HuH-7.5 (cell line): ENCODE data around the gene MED10.
"Not testable (repeated sequence)": the region's sequence is repeated elsewhere in the genome, so short reads cannot be mapped to it uniquely, and the experiment has no call there.

ENCODE experiments used
- DNase-seq: peaks from one replicate; pipeline ENCODE4 v3.0.0; 2011; ENCODE audit warnings: low spot score

MED10 gene

DNA sequence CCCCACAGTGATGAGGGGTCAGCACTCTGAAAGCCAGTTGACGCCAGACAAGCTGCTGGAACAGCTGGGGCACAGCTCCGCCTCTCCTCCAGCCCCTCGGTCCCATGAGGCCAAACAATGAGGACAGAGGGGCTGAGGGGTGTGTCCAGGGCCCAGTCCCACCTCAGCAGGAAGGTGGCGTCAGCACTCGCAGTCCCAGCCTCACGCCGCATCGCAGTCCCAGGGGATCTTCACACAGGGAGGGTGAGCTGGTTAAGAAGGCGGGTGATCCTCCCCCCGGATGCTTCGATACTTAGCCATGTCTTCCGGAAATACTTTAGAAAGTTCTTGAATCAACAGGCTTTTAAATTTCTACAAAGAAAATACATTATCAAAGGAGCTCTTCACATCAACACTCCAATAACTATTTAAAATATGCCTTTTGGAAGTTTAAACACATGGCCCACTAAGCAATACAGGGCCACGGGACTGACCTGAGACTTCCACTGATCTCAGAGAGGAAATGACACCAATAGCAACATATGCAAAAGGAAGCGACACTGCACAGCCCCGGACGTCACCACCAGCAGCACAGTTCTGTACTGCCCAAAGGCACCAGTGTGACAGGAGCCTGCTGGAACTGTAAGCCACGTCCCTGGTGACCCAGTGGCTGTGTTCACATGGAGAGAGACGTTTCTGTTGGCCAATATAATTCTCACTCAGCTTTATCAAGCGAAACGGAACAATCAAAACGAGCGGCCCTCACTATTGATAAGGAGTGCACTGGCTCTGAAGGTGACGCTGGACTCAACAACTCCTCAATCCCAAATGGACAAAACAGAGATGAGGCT is 5.9 kb downstream of the MED10 start:
- no peak for DNase-seq

GRCh38 chr5:6371079-6371810 is 7.1 kb downstream of the MED10 start:
- no peak for DNase-seq

- DNase-seq, result no peak
Observed at GRCh38 chr5:6370580-6370979, 7.8 kb downstream of the MED10 start.

DNA sequence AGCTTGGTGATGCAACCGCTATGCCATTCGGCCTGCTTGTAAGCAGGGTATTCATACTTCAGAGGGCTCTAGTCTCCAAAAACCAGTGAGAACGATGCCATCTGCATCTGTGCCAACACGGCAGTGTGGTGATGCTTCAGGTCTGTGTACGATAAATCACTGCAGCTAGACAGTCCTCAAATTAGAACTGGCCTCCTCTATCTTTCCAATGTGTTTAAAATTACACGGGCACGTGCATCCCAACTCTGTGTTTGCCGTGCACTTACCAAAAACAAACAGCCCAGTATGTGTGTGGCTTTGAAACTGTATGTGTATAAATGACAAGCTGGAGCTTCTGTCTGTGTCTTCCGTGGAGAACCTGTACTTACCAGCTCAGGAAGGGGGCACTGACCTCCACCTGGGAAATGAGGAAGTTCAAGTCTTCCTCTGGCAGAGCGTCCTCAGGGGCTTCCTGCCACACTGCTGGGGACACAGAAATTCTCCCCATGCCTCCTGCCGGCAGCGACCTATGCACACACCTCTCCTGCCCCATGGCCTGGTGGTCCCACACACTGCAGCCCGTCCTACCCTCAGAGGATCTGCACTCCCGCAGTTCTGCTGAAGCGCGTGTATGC is 12.3 kb downstream of the MED10 start:
- no peak for DNase-seq

- DNase-seq, result no peak
Observed at GRCh38 chr5:6365142-6365976, 13.0 kb downstream of the MED10 start.

DNA sequence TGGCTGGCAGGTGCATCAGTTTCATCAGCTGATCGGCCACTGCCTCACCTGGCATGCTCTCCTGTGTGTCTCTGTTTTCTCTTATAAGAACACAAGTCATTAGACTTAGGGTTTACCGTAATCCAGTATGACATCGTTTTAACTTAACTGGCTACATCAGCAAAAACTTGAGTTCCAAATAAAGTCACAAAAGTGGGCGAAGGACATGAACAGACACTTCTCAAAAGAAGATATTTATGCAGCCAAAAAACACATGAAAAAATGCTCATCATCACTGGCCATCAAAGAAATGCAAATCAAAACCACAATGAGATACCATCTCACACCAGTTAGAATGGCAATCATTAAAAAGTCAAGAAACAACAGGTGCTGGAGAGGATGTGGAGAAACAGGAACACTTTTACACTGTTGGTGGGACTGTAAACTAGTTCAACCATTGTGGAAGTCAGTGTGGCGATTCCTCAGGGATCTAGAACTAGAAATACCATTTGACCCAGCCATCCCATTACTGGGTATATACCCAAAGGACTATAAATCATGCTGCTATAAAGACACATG is 14.8 kb downstream of the MED10 start:
- not testable (repeated sequence) for DNase-seq

- no peak for DNase-seq
Observed at GRCh38 chr5:6362846-6363245, 15.5 kb downstream of the MED10 start.

DNA sequence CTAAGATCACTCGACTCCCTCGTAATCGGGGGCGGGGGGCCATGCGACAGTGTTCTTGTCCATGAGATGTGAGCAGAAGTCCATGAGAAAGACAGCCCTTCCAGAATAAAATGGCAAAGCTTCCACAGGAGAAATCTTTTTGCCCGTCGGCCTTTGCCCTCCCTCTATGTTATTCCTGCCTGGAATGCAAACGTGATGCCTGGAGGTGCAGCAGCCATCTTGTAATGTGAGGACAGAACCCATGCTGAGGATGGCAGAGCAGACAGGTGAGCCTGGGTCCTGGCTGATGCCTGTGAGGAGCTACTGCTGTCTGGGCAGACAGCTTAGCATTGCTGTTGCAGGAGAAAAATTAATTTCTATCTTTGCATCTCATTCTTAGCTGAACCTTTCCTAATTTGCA is 17.2 kb downstream of the MED10 start:
- DNase-seq, result no peak

DNA sequence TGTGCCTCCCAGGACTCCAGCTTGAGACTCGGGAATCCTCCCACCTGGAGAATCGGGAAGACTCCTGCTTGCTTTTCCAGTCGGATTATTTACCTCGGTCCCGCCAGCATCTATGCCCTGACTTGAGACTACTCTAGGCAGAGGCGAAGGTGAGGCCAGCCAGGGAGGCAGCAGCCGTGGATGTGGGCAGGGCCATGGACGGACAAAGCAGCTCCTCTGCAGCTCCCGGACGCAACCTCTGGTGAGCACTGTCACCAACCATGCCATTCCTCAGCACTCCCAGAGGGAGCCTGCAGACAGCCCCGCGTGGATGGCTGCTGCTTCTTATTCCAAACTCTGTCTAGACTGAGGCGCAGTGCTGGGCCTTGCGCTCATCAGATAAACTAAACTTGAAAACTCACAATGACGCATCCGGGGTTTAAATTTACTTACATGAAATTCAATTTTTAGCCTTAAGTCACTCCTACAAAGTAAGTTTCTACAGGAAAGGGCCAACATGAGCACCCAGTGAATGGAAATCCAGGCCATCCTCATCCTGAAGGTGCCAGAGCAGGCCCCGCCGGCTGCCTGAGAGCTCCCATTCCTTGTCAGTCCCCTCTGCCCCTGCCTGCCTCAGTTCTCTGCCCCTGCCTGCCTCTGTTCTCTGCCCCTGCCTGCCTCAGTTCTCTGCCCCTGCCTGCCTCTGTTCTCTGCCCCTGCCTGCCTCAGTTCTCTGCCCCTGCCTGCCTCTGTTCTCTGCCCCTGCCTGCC is 17.8 kb downstream of the MED10 start:
- no peak for DNase-seq

DNA sequence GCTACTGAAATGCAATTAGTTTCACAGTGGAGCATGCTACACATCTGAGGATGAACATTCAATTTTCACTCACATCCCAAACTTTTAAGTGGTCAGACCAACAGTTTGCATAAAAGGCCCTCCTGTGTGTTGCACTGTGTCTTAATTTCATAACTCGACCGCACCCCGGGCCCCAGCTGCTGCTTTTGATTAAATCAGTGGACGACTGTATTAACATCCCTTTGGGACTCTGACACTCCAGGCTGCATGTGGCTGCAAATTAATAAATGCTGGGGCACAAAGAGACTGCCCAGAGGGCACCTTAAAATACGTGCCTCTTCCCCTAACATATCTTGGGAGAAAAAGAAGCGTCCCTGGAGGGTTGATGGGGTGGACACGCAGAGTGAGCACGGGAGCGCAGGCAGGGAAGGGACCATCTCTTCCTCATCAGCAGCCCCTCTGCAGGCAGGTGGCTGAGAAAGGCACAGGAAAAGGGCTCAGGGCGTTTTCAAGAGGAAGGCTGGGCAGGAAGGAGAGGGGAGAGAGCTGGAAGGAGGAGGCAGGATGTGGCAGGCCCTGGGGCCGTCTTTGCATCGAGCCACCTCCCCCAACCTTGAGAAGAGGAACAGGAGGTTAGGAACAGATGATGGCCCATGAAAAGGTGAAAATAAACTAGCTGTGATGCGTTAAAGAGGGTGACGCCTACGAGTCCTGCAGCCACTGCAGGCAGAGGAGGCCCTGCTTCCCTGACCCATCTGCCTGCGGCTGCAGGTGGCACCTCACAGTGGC is 18.6 kb downstream of the MED10 start:
- DNase-seq, result no peak

DNA sequence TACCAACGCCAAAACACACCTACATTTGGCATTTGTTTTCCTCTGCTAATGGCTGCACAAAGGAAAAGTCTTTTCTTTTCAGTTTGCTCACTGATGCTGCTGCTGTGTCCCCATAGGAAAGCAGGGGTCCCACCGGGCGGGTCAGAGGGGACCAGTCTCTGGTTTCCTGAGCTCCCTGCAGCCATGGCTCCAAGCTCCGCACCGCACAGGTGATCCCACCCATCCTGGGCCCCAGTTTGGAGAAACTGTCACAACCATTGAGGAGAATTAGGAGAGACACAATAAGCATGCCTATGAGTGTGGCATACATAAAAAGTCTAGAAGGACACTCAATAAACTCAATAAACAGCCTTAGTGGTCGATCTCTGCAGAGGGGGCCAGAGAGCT is 19.9 kb downstream of the MED10 start:
- DNase-seq, result no peak

DNA sequence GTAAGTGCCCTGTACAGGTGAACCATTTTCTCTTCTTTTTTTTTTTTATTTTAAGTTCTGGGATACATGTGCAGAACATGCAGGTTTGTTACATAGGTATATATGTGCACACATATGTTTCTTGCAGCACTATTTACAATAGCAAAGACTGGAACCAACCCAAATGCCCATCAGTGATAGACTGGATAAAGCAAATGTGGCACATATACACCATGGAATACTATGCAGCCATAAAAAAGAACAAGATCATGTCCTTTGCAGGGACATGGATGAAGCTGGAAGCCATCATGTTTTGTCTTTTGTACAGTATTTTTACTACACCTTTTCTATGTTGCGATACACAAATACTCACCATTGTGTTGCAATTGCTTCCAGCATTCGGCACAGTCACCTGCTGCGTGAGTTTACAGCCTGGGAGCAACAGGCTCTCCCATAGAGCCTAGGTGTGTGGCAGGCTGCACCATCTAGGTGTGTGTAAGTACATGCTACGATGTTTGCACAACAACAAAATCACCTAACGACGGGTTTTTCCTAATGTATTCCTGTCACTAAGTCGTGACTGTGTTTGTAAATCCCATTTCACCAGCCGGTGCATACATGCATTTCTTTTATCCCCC is 20.4 kb downstream of the MED10 start:
- DNase-seq, result not testable (repeated sequence)

DNA sequence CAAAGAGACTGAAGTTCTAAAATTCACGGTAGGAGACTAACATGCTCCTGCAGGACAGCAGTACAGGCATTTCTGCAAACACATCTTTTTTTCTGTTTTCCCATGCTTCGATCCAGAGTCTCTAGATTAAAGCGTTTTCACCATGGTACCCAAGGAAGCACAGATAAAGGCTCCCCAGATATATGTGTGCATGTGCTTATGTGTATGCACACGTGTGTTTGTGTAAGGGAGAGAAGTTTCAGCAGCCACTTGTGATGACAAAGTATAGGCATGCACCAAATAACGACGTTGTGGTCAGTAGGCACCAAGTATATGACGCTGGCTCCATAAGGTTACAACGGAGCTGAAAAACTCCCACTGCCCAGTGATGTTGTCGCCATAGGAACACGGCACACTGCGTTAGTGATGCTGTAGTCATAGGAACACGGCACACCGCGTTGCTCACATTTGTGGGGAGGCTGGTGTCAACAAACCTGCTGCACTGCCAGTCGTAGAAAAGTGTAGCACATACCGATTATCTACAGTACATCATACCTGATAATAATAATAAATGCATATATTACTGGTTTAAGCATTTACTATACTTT is 21.7 kb downstream of the MED10 start:
- DNase-seq, result no peak

DNA sequence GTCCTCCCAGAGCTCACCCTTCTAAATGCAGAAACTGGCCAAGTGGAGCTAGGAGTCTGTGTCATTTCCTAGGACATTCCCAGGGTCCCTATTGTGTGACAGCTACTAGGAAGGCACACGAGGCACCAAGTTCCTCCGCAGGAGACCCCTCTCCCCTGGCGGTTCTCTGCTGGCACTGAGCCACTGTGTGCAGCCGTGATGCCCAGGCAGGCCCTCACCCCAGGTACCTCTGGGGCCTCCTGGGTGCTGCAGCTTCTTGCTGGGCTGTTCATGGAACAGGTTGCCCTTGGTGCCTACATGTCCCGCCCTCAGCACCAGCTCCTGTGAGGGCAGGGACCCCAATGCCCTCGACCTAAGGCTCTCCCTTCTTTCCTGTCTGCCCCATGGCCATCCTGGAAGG is 23.1 kb downstream of the MED10 start:
- DNase-seq, result no peak

GRCh38 chr5:6354848-6355247 is 23.5 kb downstream of the MED10 start:
- DNase-seq, result no peak

GRCh38 chr5:6353602-6354302 is 24.6 kb downstream of the MED10 start:
- no peak for DNase-seq

- no peak for DNase-seq
Observed at GRCh38 chr5:6350277-6351090, 27.9 kb downstream of the MED10 start.

DNA sequence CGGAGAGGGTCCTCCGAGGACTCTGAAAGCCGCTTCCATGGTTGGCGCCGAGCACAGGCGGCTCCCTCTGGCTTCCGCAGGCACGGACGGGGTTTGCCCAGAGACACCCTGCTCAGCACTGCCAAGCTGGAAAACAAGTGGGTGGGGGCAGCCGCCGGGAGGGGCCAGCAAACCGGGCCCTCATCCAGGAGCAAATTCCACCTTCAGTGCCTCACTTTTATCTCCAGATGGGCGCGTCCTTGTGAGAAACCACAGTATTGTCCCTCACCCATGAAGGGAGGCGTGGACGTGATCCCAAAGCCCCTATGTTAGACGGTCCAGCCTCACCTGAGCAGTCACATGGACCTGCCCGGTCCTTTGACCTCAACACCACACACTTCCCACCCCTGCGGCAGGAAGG is 29.0 kb downstream of the MED10 start:
- DNase-seq, result no peak
